ENCODE measurements around the gene CFAP52. TPM values are rescaled to one million over a fixed set of nuclear protein-coding genes. Genes with fewer than 3 reads are reported as not detected.
"Not testable (repeated sequence)": the region's sequence is repeated elsewhere in the genome, so short reads cannot be mapped to it uniquely, and the experiment has no call there.

Gene CFAP52
- total RNA-seq, 2 experiments from 2014 or later = not detected

DNA sequence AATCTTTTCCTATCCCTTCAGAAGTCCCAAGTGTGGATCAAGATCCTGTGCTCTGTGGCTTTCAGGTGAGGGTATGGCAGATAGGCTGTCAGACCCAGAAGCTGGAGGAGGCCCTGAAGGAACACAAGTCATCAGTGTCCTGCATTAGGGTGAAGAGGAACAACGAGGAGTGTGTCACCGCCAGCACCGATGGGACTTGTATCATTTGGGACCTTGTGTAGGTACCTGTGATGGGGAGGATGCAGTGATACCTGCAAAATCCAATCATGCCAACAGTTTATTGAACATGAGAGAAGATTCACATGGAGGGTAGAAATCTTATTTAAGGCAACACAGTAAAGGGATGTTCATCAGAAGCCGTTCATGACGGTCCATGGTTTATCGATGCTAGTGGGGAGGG, 58.9 kb downstream of the CFAP52 start:
- Mint-ChIP-seq H3K27ac (no peak overlapping the region), H3K4me1 (no peaks in the 10 kb centered on the region), H3K4me3 (no peak overlapping the region), H3K9me3 (no peaks in the 10 kb centered on the region), H3K27me3 (no peaks in the 10 kb centered on the region), H3K36me3 (ENCODE audit: low read depth) (no peaks in the 10 kb centered on the region)
- no peak for DNase-seq
- ChIA-PET CTCF (no interaction called here), POLR2A (no interaction called here)

DNA sequence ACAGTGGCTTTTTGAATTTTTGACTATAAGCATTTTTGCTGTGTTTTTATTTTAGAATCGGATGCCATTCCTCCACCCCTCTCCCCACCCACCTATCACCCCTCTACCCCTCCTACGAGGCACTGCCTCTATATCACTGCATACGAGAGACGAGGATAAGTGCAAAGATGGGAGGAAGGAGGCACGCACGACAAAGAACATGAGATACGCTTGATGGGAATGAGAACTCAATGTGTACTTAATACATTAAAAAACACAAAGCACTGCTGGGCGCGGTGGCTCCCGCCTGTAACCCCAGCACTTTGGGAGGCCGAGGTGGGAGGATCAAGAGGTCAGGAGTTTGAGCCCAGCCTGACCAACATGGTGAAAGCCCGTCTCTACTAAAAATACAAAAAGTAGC, 60.1 kb downstream of the CFAP52 start:
- Mint-ChIP-seq H3K27me3 (peaks cover under 1% of the 10 kb centered on the region), H3K9me3 (no peaks in the 10 kb centered on the region), H3K4me3 (no peak overlapping the region), H3K36me3 (ENCODE audit: low read depth) (no peaks in the 10 kb centered on the region), H3K4me1 (no peaks in the 10 kb centered on the region), H3K27ac (no peak overlapping the region)
- DNase-seq = no peak
- ChIA-PET CTCF (no interaction called here), POLR2A (no interaction called here)

GRCh38 chr17:9640388-9640787, 63.9 kb downstream of the CFAP52 start:
- CTCF ChIA-PET = not testable (repeated sequence)

GRCh38 chr17:9643611-9644010, 67.2 kb downstream of the CFAP52 start:
- peaks cover 48% of the 10 kb centered on the region for H3K27me3 Mint-ChIP-seq
- ChIA-PET CTCF (no interaction called here), POLR2A (no interaction called here)
- no peak overlapping the region for H3K4me3 Mint-ChIP-seq
- H3K27ac Mint-ChIP-seq = no peak overlapping the region
- H3K36me3 Mint-ChIP-seq (ENCODE audit: low read depth) = no peaks in the 10 kb centered on the region
- H3K9me3 Mint-ChIP-seq = no peaks in the 10 kb centered on the region
- DNase-seq = no peak
- peaks cover 18% of the 10 kb centered on the region for H3K4me1 Mint-ChIP-seq

More at GRCh38 chr17:9640388-9640787, 63.9 kb downstream of the CFAP52 start:
- H3K4me3 Mint-ChIP-seq; H3K27ac Mint-ChIP-seq; DNase-seq; H3K4me1 Mint-ChIP-seq; POLR2A ChIA-PET; H3K36me3 Mint-ChIP-seq (ENCODE audit: low read depth); H3K9me3 Mint-ChIP-seq: not testable (repeated sequence)
- peaks cover 27% of the 10 kb centered on the region for H3K27me3 Mint-ChIP-seq

- H3K27ac Mint-ChIP-seq = peak within 1 kb of the TSS; percentile 52
Measured at GRCh38 chr17:9644910-9645751, 68.7 kb downstream of the CFAP52 start, which contains the start of gene USP43. TSS of gene USP43 (plus strand) at chr17:9645517. CDS start at chr17:9645633, 116 bp downstream.

DNA sequence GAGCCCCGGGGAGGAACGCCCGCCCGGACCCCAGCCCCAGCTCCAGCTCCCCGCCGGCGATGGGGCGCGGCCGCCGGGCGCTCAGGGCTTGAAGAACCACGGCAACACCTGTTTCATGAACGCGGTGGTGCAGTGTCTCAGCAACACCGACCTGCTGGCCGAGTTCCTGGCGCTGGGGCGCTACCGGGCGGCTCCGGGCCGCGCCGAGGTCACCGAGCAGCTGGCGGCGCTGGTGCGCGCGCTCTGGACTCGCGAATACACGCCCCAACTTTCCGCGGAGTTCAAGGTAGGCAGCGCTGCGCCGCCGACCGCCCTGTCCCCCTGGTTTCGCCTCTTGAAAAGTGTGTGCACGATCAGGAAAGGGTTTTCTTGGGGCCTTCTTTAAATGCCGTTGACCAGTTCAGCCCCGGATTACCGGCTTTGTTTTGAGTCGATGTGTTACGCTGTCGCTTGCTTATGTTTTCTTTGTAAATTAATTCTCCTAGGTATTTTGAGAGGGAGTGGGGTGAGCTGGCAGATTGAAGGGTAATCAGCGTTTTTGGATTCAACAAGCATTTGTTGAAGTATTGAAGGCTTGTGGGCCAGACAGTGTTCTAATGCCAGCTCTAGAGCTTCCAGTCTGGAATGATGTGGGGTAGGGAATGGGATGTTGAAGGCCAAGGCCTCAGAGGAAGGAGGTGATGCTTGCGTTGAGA, 69.6 kb downstream of the CFAP52 start:
- H3K4me3 Mint-ChIP-seq = peak overlapping the region; percentile 61
- peaks cover 53% of the 10 kb centered on the region for H3K27me3 Mint-ChIP-seq
- POLR2A ChIA-PET = no interaction called here
- no peaks in the 10 kb centered on the region for H3K9me3 Mint-ChIP-seq
- no peaks in the 10 kb centered on the region for H3K36me3 Mint-ChIP-seq (ENCODE audit: low read depth)
- CTCF ChIA-PET = no interaction called here
- peaks cover 20% of the 10 kb centered on the region for H3K4me1 Mint-ChIP-seq
- DNase-seq = peak; percentile 8
- H3K27ac Mint-ChIP-seq = no peak overlapping the region

More at GRCh38 chr17:9644910-9645751, 68.7 kb downstream of the CFAP52 start, which contains the start of gene USP43:
- no peaks in the 10 kb centered on the region for H3K36me3 Mint-ChIP-seq (ENCODE audit: low read depth)
- CTCF ChIA-PET = no interaction called here
- peaks cover 20% of the 10 kb centered on the region for H3K4me1 Mint-ChIP-seq
- H3K4me3 Mint-ChIP-seq = peak within 1 kb of the TSS; percentile 65
- H3K9me3 Mint-ChIP-seq = no peaks in the 10 kb centered on the region
- H3K27me3 Mint-ChIP-seq = peaks cover 53% of the 10 kb centered on the region
- POLR2A ChIA-PET = no interaction called here
- peak; percentile 19 for DNase-seq

DNA sequence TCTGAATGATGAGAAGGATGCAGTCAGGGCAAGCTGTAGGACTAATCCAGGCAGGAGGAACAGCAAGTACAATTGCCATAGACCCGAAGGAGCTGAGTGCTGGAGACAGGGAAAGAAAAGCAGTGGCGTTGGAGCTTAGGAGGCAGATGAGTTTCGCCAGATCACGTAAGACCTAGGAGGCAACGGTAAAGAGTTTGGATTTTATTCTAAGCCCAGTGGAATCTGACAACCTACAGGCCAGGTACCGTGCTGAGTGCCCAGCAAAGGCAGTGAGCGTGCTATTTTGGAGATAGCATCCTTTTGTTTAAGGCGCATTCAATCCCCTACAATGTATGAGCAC, 70.1 kb downstream of the CFAP52 start:
- Mint-ChIP-seq H3K9me3 (no peaks in the 10 kb centered on the region), H3K27me3 (peaks cover 55% of the 10 kb centered on the region), H3K4me1 (peaks cover 20% of the 10 kb centered on the region), H3K4me3 (peak overlapping the region; percentile 61), H3K36me3 (ENCODE audit: low read depth) (no peaks in the 10 kb centered on the region), H3K27ac (no peak overlapping the region)
- no peak for DNase-seq
- CTCF ChIA-PET = interaction anchor here (0.6 kb wide), 1 partner anchor 71 kb away, joined by 3 read pairs; the partner anchor contains the start of gene STX8
- POLR2A ChIA-PET = no interaction called here

GRCh38 chr17:9647014-9647413, 70.6 kb downstream of the CFAP52 start:
- DNase-seq = no peak
- Mint-ChIP-seq H3K27ac (no peak overlapping the region), H3K27me3 (peaks cover 51% of the 10 kb centered on the region), H3K9me3 (no peaks in the 10 kb centered on the region), H3K4me3 (no peak overlapping the region), H3K4me1 (peaks cover 20% of the 10 kb centered on the region), H3K36me3 (ENCODE audit: low read depth) (no peaks in the 10 kb centered on the region)
- ChIA-PET POLR2A (no interaction called here), CTCF (interaction anchor here (0.6 kb wide), 1 partner anchor 72 kb away, joined by 3 read pairs; the partner anchor contains the start of gene STX8)

GRCh38 chr17:9648521-9649110, 72.2 kb downstream of the CFAP52 start:
- Mint-ChIP-seq H3K27ac (no peak overlapping the region), H3K9me3 (no peaks in the 10 kb centered on the region), H3K27me3 (peaks cover 48% of the 10 kb centered on the region), H3K36me3 (ENCODE audit: low read depth) (no peaks in the 10 kb centered on the region), H3K4me3 (no peak overlapping the region), H3K4me1 (peaks cover 20% of the 10 kb centered on the region)
- CTCF ChIA-PET = no interaction called here
- POLR2A ChIA-PET = no interaction called here
- no peak for DNase-seq

- no peak for DNase-seq
- ChIA-PET POLR2A (no interaction called here), CTCF (no interaction called here)
- Mint-ChIP-seq H3K4me1 (no peaks in the 10 kb centered on the region), H3K9me3 (no peaks in the 10 kb centered on the region), H3K27ac (no peak overlapping the region), H3K36me3 (ENCODE audit: low read depth) (no peaks in the 10 kb centered on the region), H3K27me3 (peaks cover 2% of the 10 kb centered on the region), H3K4me3 (no peak overlapping the region)
Measured at GRCh38 chr17:9658593-9659211, 82.3 kb downstream of the CFAP52 start.

- POLR2A ChIA-PET = no interaction called here
- no peak overlapping the region for H3K27ac Mint-ChIP-seq
- CTCF ChIA-PET = no interaction called here
- H3K4me3 Mint-ChIP-seq = no peak overlapping the region
- H3K27me3 Mint-ChIP-seq = no peaks in the 10 kb centered on the region
- no peak for DNase-seq
- H3K4me1 Mint-ChIP-seq = peaks cover 6% of the 10 kb centered on the region
- H3K9me3 Mint-ChIP-seq = no peaks in the 10 kb centered on the region
- no peaks in the 10 kb centered on the region for H3K36me3 Mint-ChIP-seq (ENCODE audit: low read depth)
Measured at GRCh38 chr17:9661027-9661426, 84.6 kb downstream of the CFAP52 start.

DNA sequence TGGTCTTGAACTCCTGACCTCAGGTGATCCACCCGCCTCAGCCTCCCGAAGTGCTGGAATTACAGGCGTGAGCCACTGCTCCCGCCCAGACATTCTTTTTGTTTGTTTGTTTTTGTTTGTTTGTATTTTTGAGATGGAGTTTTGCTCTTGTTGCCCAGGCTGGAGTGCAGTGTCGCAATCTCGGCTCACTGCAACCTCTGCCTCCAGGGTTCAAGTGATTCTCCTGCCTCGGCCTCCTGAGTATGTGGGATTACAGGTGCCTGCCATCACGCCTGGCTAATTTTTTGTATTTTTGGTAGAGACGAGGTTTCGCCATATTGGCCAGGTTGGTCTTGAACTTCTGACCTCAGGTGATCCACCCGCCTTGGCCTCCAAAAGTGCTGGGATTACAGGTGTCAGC, 87.1 kb downstream of the CFAP52 start:
- CTCF ChIA-PET; H3K27ac Mint-ChIP-seq; DNase-seq; H3K4me3 Mint-ChIP-seq; H3K27me3 Mint-ChIP-seq; H3K9me3 Mint-ChIP-seq; H3K36me3 Mint-ChIP-seq (ENCODE audit: low read depth): not testable (repeated sequence)
- POLR2A ChIA-PET = interaction anchor here (0.6 kb wide), 1 partner anchor 89 kb away, joined by 3 read pairs; no protein-coding TSS in a partner anchor
- peaks cover 23% of the 10 kb centered on the region for H3K4me1 Mint-ChIP-seq
